HepG2 (cell line): ENCODE results near the gene ARMH1. TPM values are rescaled to one million over a fixed set of nuclear protein-coding genes. Genes with fewer than 3 reads are reported as not detected.
A peak's percentile ranks its signal among the peaks of the same experiment; 100 is the strongest.

ENCODE experiments used
- ATAD3A ChIP-seq: sonication (generic); formaldehyde crosslinking; IDR thresholded peaks from 2 replicates; pipeline ENCODE4 v1.4.0; 2020; ENCODE audit warnings: missing genetic modification reagents
- ATF1 ChIP-seq: IDR thresholded peaks from 2 replicates; pipeline ENCODE4 v1.6.1; 2016; ENCODE audit warnings: mild to moderate bottlenecking, control low read depth
- HHEX ChIP-seq: IDR thresholded peaks from 2 replicates; pipeline ENCODE4 v1.6.1; 2016; ENCODE audit warnings: control low read depth
- HNRNPLL ChIP-seq: fragments of 200-400 bp; formaldehyde crosslinking; IDR thresholded peaks from 2 replicates; pipeline ENCODE4 v1.6.1; 2017; ENCODE audit warnings: mild to moderate bottlenecking, low read depth, low read length; ENCODE audit not compliant: poor library complexity, severe bottlenecking
- JDP2 ChIP-seq: sonication (generic); formaldehyde crosslinking; IDR thresholded peaks from 2 replicates; pipeline ENCODE4 v1.8.1; 2022; ENCODE audit warnings: missing genetic modification reagents, borderline replicate concordance
- MXD4 ChIP-seq: IDR thresholded peaks from 2 replicates; pipeline ENCODE4 v1.6.1; 2016; ENCODE audit warnings: mild to moderate bottlenecking, missing biosample characterization, missing genetic modification reagents
- POLR2G ChIP-seq: fragments of 200-400 bp; formaldehyde crosslinking; IDR thresholded peaks from 2 replicates; pipeline ENCODE4 v1.6.1; 2018; ENCODE audit warnings: mild to moderate bottlenecking, low read depth, low read length, moderate library complexity
- PRDM4 ChIP-seq: sonication (generic); formaldehyde crosslinking; IDR thresholded peaks from 2 replicates; pipeline ENCODE4 v1.9.0; 2021; ENCODE audit warnings: missing genetic modification reagents, borderline replicate concordance
- RBM22 ChIP-seq: fragments of 200-400 bp; formaldehyde crosslinking; optimal IDR thresholded peaks from 2 replicates; pipeline ENCODE3; 2017; ENCODE audit warnings: mild to moderate bottlenecking, low read length, moderate library complexity
- SKI ChIP-seq: fragments of 450-650 bp; IDR thresholded peaks from one replicate; pipeline ENCODE4 v1.6.1; 2018; ENCODE audit warnings: mild to moderate bottlenecking; ENCODE audit not compliant: partially characterized antibody
- THAP11 ChIP-seq: IDR thresholded peaks from 2 replicates; pipeline ENCODE4 v1.6.1; 2016; ENCODE audit warnings: missing biosample characterization, missing genetic modification reagents
- TOE1 ChIP-seq: sonication (generic); formaldehyde crosslinking; IDR thresholded peaks from 2 replicates; pipeline ENCODE4 v1.4.0; 2020; ENCODE audit warnings: mild to moderate bottlenecking, missing genetic modification reagents
- TRIM24 ChIP-seq: sonication (generic); formaldehyde crosslinking; IDR thresholded peaks from 2 replicates; pipeline ENCODE4 v1.8.0; 2022; ENCODE audit warnings: mild to moderate bottlenecking, missing genetic modification reagents
- ZFP36L2 ChIP-seq: sonication (generic); formaldehyde crosslinking; IDR thresholded peaks from 2 replicates; pipeline ENCODE4 v1.4.0; 2020; ENCODE audit warnings: missing genetic modification reagents
- ZFP90 ChIP-seq: sonication (generic); formaldehyde crosslinking; IDR thresholded peaks from 2 replicates; pipeline ENCODE4 v1.8.0; 2022; ENCODE audit warnings: missing genetic modification reagents, mild to moderate bottlenecking, inconsistent platforms, borderline replicate concordance
- ZNF792 ChIP-seq: IDR thresholded peaks from 2 replicates; pipeline ENCODE4 v1.6.1; 2016
- polyA plus RNA-seq, 8 experiments: library from polyadenylated mRNA; depleted of rRNA in 3 of 8; stranded (reverse) in 7 of 8; unstranded in 1 of 8; fragments of >200 nt; fragmentation: Illumina TruSeq in 4 of 8; extraction: Trizol in 4 of 8; gene quantifications; 2 replicates each; pipeline versions ENCODE4 v1.2.1 to v1.2.3, GENCODE V29; 2011 to 2016; ENCODE audit warnings: low read depth in 4 of 8, missing spikeins in 1 of 8, mixed read lengths in 1 of 8; ENCODE audit not compliant: insufficient read depth in 1 of 8
- total RNA-seq, 5 experiments: library from RNA; depleted of rRNA; stranded (reverse); fragments of >200 nt; fragmentation: Illumina TruSeq; extraction: Trizol; gene quantifications; 2 replicates each; pipeline ENCODE4 v1.2.3, GENCODE V29; 2016; ENCODE audit warnings: low read depth in 1 of 5
- TF ChIP-seq, protein P1 (sequence below): sonication (generic); formaldehyde crosslinking; IDR thresholded peaks from one replicate; pipeline ENCODE4 v1.5.1; 2020; ENCODE audit warnings: mild to moderate bottlenecking, missing genetic modification reagents; ENCODE audit errors: not compliant biosample characterization
- TF ChIP-seq, protein P2 (sequence below): sonication (generic); formaldehyde crosslinking; IDR thresholded peaks from 2 replicates; pipeline ENCODE4 v1.5.0; 2020; ENCODE audit warnings: mild to moderate bottlenecking, low read depth, missing genetic modification reagents, borderline replicate concordance

ARMH1 gene
- total and polyA plus RNA-seq, 2 of the 13 experiments (the other 11 are each of a cell fraction or from before 2014, with no cell fraction given), result 0.69 TPM; not detected in 1

DNA sequence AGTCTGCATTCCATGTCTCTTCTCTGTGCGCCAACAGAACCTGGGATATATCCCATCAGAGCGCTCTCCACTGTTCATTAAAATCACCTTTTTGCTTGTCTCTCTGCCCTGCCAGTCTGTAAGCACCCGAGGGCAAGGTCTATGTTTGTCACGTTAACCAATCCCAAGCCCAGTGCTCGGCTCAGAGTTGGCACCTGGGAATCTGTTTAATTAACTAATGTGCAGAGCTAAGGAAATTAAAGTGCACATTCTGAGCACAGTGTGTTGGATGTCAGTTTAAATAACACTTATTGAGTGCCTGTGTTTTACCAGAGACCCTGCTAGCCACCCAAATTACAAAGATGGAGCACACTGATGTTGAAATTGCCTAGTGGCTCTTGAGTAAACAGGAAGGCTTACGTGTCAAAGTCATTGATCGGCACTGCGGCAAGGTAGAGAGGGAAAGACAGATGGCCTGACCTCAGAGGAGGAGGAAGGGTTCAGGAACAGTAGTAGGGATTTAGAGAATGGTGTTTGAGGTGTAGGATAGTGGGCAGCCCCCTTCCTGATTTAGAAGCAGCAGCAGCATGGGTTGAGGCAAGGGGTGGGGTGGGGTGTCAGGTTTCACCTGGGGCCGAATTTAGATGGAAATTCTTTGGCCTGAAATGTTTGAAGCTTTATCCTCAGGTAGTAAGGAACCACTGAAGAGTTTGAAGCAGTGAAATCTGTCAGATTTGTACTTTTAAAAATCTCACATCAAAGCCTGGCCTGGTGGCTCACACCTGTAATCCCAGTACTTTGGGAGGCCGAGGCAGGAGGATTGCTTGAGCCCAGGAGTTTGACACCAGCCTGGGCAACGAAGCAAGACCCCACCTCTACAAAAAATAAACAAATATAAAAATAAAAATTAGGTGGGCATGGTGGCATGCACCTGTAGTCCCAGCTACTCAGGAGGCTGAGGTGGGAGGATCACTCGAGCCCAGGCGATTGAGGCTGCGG is 7.7 kb downstream of the ARMH1 start (continued):
- TF ChIP-seq, protein P1, sequence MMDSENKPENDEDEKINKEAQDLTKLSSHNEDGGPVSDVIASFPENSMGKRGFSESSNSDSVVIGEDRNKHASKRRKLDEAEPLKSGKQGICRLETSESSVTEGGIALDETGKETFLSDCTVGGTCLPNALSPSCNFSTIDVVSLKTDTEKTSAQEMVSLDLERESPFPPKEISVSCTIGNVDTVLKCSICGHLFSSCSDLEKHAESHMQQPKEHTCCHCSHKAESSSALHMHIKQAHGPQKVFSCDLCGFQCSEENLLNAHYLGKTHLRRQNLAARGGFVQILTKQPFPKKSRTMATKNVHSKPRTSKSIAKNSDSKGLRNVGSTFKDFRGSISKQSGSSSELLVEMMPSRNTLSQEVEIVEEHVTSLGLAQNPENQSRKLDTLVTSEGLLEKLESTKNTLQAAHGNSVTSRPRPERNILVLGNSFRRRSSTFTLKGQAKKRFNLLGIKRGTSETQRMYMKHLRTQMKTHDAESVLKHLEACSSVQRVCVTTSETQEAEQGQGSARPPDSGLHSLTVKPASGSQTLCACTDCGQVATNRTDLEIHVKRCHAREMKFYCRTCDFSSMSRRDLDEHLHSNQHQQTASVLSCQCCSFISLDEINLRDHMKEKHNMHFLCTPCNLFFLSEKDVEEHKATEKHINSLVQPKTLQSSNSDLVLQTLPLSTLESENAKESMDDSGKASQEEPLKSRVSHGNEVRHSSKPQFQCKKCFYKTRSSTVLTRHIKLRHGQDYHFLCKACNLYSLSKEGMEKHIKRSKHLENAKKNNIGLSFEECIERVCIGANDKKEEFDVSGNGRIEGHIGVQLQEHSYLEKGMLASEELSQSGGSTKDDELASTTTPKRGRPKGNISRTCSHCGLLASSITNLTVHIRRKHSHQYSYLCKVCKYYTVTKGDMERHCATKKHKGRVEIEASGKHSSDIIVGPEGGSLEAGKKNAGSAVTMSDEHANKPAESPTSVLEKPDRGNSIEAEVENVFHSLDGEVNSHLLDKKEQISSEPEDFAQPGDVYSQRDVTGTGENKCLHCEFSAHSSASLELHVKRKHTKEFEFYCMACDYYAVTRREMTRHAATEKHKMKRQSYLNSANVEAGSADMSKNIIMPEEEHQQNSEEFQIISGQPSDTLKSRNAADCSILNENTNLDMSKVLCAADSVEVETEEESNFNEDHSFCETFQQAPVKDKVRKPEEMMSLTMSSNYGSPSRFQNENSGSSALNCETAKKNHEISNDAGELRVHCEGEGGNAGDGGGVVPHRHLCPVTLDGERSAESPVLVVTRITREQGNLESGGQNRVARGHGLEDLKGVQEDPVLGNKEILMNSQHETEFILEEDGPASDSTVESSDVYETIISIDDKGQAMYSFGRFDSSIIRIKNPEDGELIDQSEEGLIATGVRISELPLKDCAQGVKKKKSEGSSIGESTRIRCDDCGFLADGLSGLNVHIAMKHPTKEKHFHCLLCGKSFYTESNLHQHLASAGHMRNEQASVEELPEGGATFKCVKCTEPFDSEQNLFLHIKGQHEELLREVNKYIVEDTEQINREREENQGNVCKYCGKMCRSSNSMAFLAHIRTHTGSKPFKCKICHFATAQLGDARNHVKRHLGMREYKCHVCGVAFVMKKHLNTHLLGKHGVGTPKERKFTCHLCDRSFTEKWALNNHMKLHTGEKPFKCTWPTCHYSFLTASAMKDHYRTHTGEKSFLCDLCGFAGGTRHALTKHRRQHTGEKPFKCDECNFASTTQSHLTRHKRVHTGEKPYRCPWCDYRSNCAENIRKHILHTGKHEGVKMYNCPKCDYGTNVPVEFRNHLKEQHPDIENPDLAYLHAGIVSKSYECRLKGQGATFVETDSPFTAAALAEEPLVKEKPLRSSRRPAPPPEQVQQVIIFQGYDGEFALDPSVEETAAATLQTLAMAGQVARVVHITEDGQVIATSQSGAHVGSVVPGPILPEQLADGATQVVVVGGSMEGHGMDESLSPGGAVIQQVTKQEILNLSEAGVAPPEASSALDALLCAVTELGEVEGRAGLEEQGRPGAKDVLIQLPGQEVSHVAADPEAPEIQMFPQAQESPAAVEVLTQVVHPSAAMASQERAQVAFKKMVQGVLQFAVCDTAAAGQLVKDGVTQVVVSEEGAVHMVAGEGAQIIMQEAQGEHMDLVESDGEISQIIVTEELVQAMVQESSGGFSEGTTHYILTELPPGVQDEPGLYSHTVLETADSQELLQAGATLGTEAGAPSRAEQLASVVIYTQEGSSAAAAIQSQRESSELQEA, result no peak
- TF ChIP-seq HHEX (CRISPR knock-in tag) (peak; percentile 80), ATAD3A (no peak), POLR2G (peak; percentile 62), MXD4 (CRISPR knock-in tag) (peak; percentile 82), RBM22 (no peak), JDP2 (CRISPR knock-in tag) (no peak), ZFP90 (0 out of 2 replicates have a peak, but pooled peaks have one; percentile 77), TRIM24 (CRISPR knock-in tag) (no peak), ZNF792 (CRISPR knock-in tag) (no peak), THAP11 (CRISPR knock-in tag) (peak; percentile 77), SKI (peak; percentile 29), HNRNPLL (no peak), ZFP36L2 (CRISPR knock-in tag) (no peak), TOE1 (CRISPR knock-in tag) (no peak), ATF1 (peak; percentile 89), PRDM4 (CRISPR knock-in tag) (no peak)
- TF ChIP-seq, protein P2, sequence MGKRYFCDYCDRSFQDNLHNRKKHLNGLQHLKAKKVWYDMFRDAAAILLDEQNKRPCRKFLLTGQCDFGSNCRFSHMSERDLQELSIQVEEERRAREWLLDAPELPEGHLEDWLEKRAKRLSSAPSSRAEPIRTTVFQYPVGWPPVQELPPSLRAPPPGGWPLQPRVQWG (CRISPR knock-in tag), result no peak
